SH-SY5Y (cell line): Measurements from ENCODE around the gene SPATA6.

ENCODE experiments used
- GATA2 ChIP-seq: IDR thresholded peaks from 2 replicates; pipeline ENCODE4 v1.6.1; 2011; ENCODE audit warnings: mild to moderate bottlenecking, low read depth, low read length
- GATA3 ChIP-seq: IDR thresholded peaks from 2 replicates; pipeline ENCODE4 v1.6.1; 2011; ENCODE audit warnings: low read depth, mild to moderate bottlenecking, low read length, moderate library complexity

GRCh38 chr1:48405400-48405799 lies 66.6 kb downstream of the SPATA6 start:
- TF ChIP-seq GATA3: no peak
- TF ChIP-seq GATA2: no peak
